Activated T-helper 2 cell treated with anti-CD3 and anti-CD28 coated beads, Interferon-gamma antibody, Interleukin-2, Interleukin-4, amounts not matched to agents 10 μg/mL and 5 μg/mL and 100 μg/mL, durations not matched to agents 14 hours and 24 hours and 36 hours (primary cell): ENCODE results near the gene NUDT22. TPM values are rescaled to one million over a fixed set of nuclear protein-coding genes. Genes with fewer than 3 reads are reported as not detected.

Experiments
- DNase-seq: peaks from one replicate; pipeline ENCODE4 v3.0.0; 2021; ENCODE audit warnings: low spot score
- H3K27ac Mint-ChIP-seq: one replicate; pipeline ENCODE4 v1.8.0; 2021; ENCODE audit warnings: mixed read lengths
- H3K27me3 Mint-ChIP-seq: one replicate; pipeline ENCODE4 v1.8.0; 2021; ENCODE audit warnings: low read depth, mixed read lengths
- H3K36me3 Mint-ChIP-seq: one replicate; pipeline ENCODE4 v1.8.0; 2021; ENCODE audit warnings: low read depth, mixed read lengths
- H3K4me1 Mint-ChIP-seq: one replicate; pipeline ENCODE4 v1.8.0; 2021; ENCODE audit warnings: low read depth, mixed read lengths
- H3K4me3 Mint-ChIP-seq: one replicate; pipeline ENCODE4 v1.8.0; 2021; ENCODE audit warnings: low read depth, mild to moderate bottlenecking, moderate library complexity, mixed read lengths
- H3K9me3 Mint-ChIP-seq: one replicate; pipeline ENCODE4 v1.8.0; 2021; ENCODE audit warnings: mixed read lengths
- intact Hi-C: fragments of 100-400 bp; cut with micrococcal nuclease; formaldehyde crosslinking; loops from one replicate; pipeline ENCODE4 v1.15.1; 2023
- total RNA-seq: library from RNA; stranded (reverse); gene quantifications from 2 replicates; pipeline ENCODE4 v1.2.3, GENCODE V29; 2022

NUDT22 gene
- total RNA-seq, 1 donor from 2014 or later: 77.0 TPM

DNA sequence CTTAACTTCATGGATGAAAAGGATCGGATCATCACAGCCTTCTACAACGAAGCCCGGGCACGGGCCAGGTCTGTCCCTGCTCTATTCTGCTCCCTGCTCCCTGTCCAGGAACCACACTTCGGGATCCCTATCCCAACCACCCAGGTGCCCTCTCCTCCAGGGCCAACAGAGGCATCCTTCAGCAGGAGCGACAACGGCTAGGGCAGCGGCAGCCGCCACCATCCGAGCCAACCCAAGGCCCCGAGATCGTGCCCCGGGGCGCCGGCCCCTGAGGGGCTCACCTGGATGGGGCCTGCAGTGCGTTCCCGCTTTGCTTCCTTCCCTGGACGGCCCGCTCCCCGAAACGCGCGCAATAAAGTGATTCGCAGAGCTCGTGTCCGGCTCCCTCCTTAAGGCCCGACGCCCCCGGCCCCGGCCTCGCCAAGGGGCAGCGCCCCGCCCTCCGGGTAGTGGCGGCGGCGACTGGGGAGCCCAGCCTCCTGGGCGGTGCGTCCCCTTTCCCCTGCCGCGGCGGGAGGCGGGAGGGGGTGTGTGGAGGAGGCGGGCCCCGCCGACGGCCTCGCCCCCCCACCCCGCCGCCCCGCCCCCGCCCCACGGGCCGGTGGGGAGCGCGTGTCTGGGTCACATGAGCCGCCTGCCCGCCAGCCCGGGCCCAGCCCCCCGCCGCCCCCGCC, 8.0 kb downstream of the NUDT22 start, which contains the start of gene VEGFB:
VEGFB (plus strand) TSS at position 672 of the 674 bp plus-strand sequence. CDS start 250 bp downstream, outside the sequence.
- intact Hi-C loops: no loop called here
- H3K4me3 Mint-ChIP-seq: peak within 1 kb of the TSS; percentile 85
- H3K27me3 Mint-ChIP-seq: no peaks in the 10 kb centered on the region
- DNase-seq: peak; percentile 71
- H3K36me3 Mint-ChIP-seq: peaks cover 27% of the 10 kb centered on the region
- H3K27ac Mint-ChIP-seq: peak within 1 kb of the TSS; percentile 60
- H3K9me3 Mint-ChIP-seq: no peaks in the 10 kb centered on the region
- peaks cover 20% of the 10 kb centered on the region for H3K4me1 Mint-ChIP-seq

DNA sequence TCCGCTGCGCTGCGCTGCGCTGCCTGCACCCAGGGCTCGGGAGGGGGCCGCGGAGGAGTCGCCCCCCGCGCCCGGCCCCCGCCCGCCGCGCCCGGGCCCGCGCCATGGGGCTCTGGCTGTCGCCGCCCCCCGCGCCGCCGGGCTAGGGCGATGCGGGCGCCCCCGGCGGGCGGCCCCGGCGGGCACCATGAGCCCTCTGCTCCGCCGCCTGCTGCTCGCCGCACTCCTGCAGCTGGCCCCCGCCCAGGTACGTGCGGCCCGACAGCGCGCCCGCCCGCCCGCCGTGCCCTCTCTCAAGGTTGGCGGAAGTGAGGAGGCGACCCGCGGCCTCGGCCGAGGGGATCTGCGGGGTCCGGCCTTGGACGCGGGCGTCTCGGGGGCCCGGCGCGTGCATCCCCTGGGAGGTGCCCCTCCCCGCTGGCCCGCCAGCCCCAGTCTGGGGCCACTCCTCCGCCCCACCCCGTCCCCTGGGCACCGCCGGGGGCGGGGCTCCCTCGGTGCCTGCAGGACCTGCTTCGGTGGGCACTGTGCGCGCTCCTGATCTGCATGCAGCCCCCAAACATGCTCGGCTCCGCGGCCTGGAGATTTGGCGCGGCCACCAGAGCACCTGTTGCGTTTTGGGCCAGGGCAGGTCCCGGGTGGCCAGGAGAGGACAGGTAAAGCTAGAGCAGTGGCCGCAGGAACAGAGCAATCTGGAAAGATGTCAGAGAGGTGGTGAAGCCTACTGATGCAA, 8.7 kb downstream of the NUDT22 start:
- Mint-ChIP-seq H3K4me3 (peak overlapping the region; percentile 85), H3K27ac (peak overlapping the region; percentile 60), H3K4me1 (peaks cover 14% of the 10 kb centered on the region), H3K36me3 (peaks cover 27% of the 10 kb centered on the region), H3K9me3 (no peaks in the 10 kb centered on the region), H3K27me3 (no peaks in the 10 kb centered on the region)
- intact Hi-C loops: no loop called here
- DNase-seq: peak; percentile 43

DNA sequence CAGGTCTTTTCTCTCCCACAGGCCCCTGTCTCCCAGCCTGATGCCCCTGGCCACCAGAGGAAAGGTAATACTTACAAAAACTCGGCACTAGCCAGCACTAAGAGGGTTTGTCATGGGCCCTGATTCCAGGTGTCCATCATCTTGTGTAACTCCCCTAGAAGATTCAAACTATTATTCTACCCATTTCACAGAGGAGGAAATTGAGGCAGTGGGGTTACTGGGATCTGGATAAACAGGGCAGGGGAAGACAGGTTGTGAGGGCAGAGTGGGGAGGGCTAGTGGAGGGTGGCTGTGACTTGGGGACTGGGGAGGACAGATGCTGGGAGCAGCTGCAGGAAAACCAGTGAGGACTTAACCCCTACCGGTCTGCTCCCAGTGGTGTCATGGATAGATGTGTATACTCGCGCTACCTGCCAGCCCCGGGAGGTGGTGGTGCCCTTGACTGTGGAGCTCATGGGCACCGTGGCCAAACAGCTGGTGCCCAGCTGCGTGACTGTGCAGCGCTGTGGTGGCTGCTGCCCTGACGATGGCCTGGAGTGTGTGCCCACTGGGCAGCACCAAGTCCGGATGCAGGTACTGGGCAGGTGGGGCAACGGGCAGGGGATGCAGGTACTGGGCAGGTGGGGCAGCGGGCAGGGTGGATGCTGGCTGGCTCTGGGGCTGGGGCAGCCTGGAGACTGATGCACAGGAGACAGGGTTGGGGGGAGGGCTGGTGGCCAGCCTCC, 9.5 kb downstream of the NUDT22 start:
- Mint-ChIP-seq H3K9me3 (no peaks in the 10 kb centered on the region), H3K4me3 (peak overlapping the region; percentile 85), H3K27ac (no peak overlapping the region), H3K36me3 (peaks cover 32% of the 10 kb centered on the region), H3K4me1 (peaks cover 18% of the 10 kb centered on the region), H3K27me3 (no peaks in the 10 kb centered on the region)
- intact Hi-C loops: no loop called here
- no peak for DNase-seq

DNA sequence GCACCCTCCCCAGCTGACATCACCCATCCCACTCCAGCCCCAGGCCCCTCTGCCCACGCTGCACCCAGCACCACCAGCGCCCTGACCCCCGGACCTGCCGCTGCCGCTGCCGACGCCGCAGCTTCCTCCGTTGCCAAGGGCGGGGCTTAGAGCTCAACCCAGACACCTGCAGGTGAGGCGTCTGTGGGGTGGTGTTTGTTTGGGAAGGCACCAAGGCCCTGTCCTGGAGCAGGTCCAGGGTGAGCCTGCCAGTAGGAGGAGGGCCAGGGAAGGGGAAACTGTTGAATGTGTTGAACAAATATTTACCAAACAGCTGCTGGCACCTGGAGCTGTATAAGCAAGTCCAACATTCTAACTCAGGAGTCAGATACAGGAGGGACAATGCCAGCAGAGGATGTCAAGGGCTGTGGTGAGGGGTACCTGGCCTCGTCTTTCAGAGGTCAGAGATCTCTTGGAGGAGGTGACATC, 11.4 kb downstream of the NUDT22 start:
- peaks cover 19% of the 10 kb centered on the region for H3K4me1 Mint-ChIP-seq
- intact Hi-C loops: no loop called here
- H3K27ac Mint-ChIP-seq: no peak overlapping the region
- H3K36me3 Mint-ChIP-seq: peaks cover 36% of the 10 kb centered on the region
- DNase-seq: no peak
- H3K4me3 Mint-ChIP-seq: peak overlapping the region; percentile 13
- no peaks in the 10 kb centered on the region for H3K9me3 Mint-ChIP-seq
- H3K27me3 Mint-ChIP-seq: no peaks in the 10 kb centered on the region

DNA sequence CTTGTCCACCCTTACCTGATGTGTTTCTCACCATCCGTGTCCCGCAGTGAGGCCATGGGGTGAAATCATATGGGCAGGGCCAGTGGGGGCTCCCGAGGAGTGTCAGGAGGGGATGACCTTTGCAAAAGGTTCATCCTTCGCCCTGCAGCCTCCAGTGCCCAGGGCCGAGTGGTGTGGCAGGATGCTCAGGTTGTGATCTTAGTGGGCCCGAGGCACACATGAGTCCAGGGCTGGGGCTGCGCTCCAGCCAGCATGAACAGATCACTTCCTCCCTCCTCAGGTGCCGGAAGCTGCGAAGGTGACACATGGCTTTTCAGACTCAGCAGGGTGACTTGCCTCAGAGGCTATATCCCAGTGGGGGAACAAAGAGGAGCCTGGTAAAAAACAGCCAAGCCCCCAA, 12.0 kb downstream of the NUDT22 start:
- Mint-ChIP-seq H3K36me3 (peaks cover 37% of the 10 kb centered on the region), H3K9me3 (no peaks in the 10 kb centered on the region), H3K4me3 (no peak overlapping the region), H3K4me1 (peaks cover 20% of the 10 kb centered on the region), H3K27me3 (no peaks in the 10 kb centered on the region), H3K27ac (peak overlapping the region; percentile 42)
- no peak for DNase-seq
- intact Hi-C loops: no loop called here

DNA sequence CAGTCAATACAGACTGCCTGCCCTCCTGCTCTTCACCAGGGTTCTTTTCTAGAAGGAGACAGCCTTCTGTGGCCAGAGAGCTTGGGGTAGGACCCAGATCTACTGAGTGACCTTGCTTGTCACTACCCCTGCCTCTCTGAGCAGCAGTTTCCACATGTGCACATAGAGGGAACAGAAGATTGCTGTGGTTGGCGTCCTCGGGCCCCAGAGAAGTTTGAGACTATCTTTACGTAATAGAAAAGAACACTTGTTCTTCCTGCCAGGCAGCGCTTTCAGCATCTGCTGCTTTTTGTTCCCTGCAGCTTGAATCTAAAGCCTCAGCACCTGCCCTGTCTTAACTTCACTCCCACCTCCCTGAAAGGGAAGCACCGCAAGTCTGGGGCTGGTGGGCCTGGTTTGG, 12.9 kb downstream of the NUDT22 start:
- H3K36me3 Mint-ChIP-seq: peaks cover 46% of the 10 kb centered on the region
- H3K4me1 Mint-ChIP-seq: peaks cover 25% of the 10 kb centered on the region
- H3K27me3 Mint-ChIP-seq: no peaks in the 10 kb centered on the region
- intact Hi-C loops: no loop called here
- H3K9me3 Mint-ChIP-seq: no peaks in the 10 kb centered on the region
- peak overlapping the region; percentile 35 for H3K27ac Mint-ChIP-seq
- DNase-seq: no peak
- H3K4me3 Mint-ChIP-seq: no peak overlapping the region

DNA sequence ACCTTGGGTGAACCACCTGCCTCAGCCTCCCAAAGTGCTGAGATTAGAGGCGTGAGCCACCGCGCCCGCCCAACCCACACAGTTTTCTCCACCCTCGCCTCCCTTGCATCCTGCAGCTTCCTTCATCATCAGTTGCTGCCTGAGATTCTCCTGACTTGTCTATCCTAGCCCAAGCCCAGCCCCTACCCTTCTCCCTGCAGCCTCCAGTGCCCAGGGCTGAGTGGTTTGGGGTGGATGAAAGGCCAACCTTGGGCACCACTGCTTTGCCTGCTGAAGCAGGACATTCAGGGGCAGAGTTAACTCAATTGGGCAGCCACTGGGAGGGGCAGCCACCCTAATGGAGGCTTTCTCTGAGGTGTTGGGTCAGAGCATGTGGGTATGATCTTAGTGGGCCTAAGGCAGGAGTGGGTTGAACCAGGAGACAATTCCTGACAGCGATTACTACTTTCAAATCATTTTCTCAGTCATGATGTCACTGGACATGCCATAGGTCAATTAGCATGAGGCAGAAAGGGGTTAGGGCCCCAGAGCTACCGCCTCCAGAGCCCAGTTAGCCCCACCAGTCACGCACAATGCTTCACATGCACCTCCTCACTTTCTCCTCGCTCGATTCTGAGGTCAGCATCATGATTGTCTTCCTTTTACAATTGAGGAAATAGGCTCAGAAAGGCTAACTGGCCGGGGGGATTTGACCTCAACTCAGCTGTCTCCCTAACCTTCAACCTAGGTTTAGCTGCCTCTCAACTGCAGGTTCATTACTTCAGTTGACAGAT, 13.8 kb downstream of the NUDT22 start:
- H3K4me3 Mint-ChIP-seq: peak overlapping the region; percentile 94
- H3K27ac Mint-ChIP-seq: peak overlapping the region; percentile 93
- intact Hi-C loops: loop anchor here (2.0 kb wide), 3 partner anchors 33 to 53 kb away; partner anchors contain the start of genes BAD, FERMT3, GPR137 and STIP1
- DNase-seq: no peak
- no peaks in the 10 kb centered on the region for H3K27me3 Mint-ChIP-seq
- peaks cover 50% of the 10 kb centered on the region for H3K36me3 Mint-ChIP-seq
- H3K4me1 Mint-ChIP-seq: peaks cover 25% of the 10 kb centered on the region
- H3K9me3 Mint-ChIP-seq: no peaks in the 10 kb centered on the region

DNA sequence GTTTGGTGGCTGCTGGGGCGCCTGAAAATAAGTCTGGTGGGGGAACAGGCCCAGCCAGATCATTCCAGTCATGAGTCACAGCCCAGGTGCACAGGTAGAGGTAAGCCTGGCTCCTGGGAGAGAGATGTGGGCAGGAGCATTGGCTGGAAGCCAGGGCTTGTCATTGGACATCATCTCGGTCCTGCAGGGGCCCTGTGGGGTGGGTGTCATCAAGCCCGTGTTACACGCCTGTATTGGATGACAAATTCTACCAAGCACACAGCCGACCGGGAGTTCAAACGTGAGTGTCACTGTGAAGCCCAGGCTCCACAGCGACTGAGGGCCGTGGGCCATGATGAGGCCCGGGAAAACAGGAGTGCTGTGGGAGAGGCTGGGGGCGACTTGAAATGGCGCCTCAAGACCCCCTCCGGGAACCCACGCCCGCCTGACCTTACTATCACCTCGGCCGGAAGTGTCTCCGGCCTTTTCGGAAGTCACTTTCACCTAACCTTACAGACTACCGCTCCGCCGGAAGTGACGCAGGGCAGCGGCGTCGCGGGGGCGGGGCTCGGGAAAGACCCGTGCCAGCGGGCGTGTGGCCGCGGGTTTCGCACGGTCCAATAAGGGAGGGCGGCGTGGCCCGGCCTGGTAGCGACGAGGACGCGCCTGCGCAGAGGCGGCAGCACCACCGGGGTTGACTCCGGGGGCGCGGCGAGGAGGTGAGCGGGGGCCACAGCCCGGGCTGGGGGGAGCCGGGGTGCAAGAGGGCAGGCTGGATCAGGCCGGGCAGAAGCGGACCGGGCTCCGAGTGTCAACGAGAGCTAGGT, 14.6 kb downstream of the NUDT22 start, which contains the start of gene FKBP2:
FKBP2 (plus strand) TSS at position 661 of the 806 bp plus-strand sequence. CDS start 1,293 bp downstream, outside the sequence.
- H3K27me3 Mint-ChIP-seq: no peaks in the 10 kb centered on the region
- peaks cover 20% of the 10 kb centered on the region for H3K4me1 Mint-ChIP-seq
- H3K4me3 Mint-ChIP-seq: peak within 1 kb of the TSS; percentile 94
- no peaks in the 10 kb centered on the region for H3K9me3 Mint-ChIP-seq
- DNase-seq: peak; percentile 98
- H3K27ac Mint-ChIP-seq: peak within 1 kb of the TSS; percentile 93
- intact Hi-C loops: loop anchor here (1.0 to 2.0 kb wide), 7 partner anchors 14 to 77 kb away; partner anchors contain the start of genes BAD, ESRRA, FERMT3 and GPR137
- H3K36me3 Mint-ChIP-seq: peaks cover 45% of the 10 kb centered on the region

DNA sequence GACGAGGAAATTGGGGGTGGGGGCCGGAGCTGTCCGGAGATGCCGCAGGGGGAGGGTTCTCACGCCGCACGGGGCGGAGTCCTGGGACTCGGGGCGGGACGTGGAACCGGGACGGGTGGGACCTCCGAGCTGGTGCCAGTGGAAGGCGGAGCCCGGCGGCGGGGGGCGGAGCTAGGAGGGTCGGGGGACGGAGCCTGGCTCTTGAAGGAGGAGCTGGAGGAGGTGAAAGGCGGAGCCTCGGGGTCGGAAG, 15.1 kb downstream of the NUDT22 start:
- peaks cover 48% of the 10 kb centered on the region for H3K36me3 Mint-ChIP-seq
- peaks cover 20% of the 10 kb centered on the region for H3K4me1 Mint-ChIP-seq
- DNase-seq: peak; percentile 100
- intact Hi-C loops: loop anchor here (1.0 to 2.0 kb wide), 7 partner anchors 15 to 76 kb away; partner anchors contain the start of genes BAD, ESRRA, FERMT3 and GPR137
- no peaks in the 10 kb centered on the region for H3K9me3 Mint-ChIP-seq
- peak overlapping the region; percentile 94 for H3K4me3 Mint-ChIP-seq
- H3K27ac Mint-ChIP-seq: peak overlapping the region; percentile 93
- H3K27me3 Mint-ChIP-seq: no peaks in the 10 kb centered on the region

DNA sequence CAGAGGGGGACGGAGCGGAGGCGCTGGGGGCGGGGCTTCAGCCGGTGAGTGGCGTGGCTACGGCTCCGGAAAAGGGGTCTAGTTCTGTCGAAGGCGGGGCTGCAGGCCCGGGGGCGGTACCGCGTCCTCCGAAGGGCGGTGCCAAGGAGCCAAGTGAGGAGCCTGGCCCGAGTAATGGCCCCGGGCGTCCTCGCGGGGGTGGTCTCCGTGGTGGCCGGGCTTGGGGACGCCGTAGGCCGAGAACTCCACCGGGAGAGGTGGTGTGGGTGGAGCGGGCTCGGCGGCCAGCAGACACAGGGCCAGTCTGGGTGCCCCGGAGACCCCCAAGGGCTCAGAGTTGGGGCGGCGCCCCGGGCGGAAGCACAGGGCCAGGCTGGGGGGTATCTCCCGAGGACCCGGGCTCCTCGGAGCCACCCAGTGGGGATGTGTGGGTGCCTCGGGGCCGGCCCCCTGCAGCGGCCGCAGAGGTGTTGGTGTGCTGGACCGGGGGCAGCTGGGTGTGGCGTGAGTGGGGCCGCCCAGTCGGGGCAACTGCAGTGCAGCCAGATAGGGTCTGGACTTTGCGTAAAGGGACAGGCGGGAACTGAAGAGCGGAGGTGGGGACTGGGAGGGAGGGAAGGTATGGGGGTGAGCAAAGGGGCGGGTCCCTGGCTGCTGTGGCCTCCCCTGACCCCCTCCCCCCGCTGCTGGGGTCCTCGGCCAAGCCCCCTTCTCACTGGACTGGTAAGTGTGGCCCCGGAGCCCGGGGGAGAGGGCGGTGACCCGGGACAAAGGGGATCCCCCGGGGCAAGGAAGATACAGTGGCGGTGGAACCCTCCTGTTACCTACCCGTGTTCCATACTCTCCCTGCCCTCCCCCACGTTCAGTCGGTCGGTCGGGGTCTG, 15.7 kb downstream of the NUDT22 start:
- Mint-ChIP-seq H3K27me3 (no peaks in the 10 kb centered on the region), H3K9me3 (no peaks in the 10 kb centered on the region), H3K4me3 (peak overlapping the region; percentile 94), H3K27ac (peak overlapping the region; percentile 93), H3K36me3 (peaks cover 48% of the 10 kb centered on the region), H3K4me1 (peaks cover 20% of the 10 kb centered on the region)
- no peak for DNase-seq
- intact Hi-C loops: loop anchor here (1.0 to 2.0 kb wide), 7 partner anchors 15 to 76 kb away; partner anchors contain the start of genes BAD, ESRRA, FERMT3 and GPR137
